ENCODE results near the gene DNAH11.
"Not testable (repeated sequence)": the region's sequence is repeated elsewhere in the genome, so short reads cannot be mapped to it uniquely, and the experiment has no call there.

DNAH11 gene

DNA sequence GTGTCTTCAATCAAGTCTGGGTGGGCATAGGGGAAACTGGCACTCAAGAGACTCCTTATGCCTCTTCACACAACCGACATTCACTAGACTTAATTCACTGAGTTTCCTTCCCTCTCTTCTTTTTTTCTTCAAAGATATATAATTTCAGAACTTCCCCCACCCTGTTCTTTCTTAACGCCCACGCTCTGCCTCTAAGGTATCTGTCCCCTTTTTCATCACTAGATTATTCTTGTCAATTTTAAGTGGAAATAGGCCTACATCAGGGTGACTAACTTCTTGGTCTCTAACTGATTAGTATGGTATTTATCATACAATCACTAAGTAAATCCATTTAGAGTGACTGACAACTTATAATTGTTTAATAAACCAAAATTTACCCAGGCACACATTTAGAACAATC lies 276.2 kb downstream of the DNAH11 start:
- TF ChIP-seq, protein P1, sequence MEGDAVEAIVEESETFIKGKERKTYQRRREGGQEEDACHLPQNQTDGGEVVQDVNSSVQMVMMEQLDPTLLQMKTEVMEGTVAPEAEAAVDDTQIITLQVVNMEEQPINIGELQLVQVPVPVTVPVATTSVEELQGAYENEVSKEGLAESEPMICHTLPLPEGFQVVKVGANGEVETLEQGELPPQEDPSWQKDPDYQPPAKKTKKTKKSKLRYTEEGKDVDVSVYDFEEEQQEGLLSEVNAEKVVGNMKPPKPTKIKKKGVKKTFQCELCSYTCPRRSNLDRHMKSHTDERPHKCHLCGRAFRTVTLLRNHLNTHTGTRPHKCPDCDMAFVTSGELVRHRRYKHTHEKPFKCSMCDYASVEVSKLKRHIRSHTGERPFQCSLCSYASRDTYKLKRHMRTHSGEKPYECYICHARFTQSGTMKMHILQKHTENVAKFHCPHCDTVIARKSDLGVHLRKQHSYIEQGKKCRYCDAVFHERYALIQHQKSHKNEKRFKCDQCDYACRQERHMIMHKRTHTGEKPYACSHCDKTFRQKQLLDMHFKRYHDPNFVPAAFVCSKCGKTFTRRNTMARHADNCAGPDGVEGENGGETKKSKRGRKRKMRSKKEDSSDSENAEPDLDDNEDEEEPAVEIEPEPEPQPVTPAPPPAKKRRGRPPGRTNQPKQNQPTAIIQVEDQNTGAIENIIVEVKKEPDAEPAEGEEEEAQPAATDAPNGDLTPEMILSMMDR (IDR thresholded peaks at IDR 0.05; ENCODE audit: low read depth, low read length), result no peak
- DNase-seq (ENCODE audit: extremely low read depth, low read depth), result no peak

DNA sequence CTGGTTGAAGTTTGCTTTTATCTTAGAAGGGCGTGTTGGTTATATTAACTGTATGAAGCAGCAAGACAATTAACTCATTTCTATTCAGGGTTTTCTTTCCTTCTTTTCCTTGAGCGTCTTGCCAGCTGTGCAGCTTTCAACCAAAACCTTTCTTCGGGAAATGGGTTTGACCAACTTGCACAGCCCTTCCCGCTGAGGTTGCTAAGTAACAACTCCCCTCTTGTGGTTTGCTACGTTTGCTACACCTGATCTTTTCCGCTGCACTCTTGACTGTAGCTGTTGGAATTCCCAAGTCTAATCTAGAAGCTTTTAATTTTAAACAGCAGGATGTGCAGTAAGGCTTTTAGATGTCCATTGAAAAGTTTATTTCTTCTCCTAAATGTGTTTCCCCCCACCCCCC lies 286.0 kb downstream of the DNAH11 start:
- no peak for DNase-seq (ENCODE audit: extremely low read depth, low read depth)
- TF ChIP-seq, protein P1 (IDR thresholded peaks at IDR 0.05; ENCODE audit: low read depth, low read length), result no peak

- TF ChIP-seq, protein P1 (IDR thresholded peaks at IDR 0.05; ENCODE audit: low read depth, low read length), result no peak
- DNase-seq (ENCODE audit: extremely low read depth, low read depth), result no peak
Observed at GRCh38 chr7:21829731-21830130, 286.9 kb downstream of the DNAH11 start.

- TF ChIP-seq, protein P1 (IDR thresholded peaks at IDR 0.05; ENCODE audit: low read depth, low read length), result no peak
- DNase-seq (ENCODE audit: extremely low read depth, low read depth), result no peak
Observed at GRCh38 chr7:21844742-21845141, 301.9 kb downstream of the DNAH11 start.

DNA sequence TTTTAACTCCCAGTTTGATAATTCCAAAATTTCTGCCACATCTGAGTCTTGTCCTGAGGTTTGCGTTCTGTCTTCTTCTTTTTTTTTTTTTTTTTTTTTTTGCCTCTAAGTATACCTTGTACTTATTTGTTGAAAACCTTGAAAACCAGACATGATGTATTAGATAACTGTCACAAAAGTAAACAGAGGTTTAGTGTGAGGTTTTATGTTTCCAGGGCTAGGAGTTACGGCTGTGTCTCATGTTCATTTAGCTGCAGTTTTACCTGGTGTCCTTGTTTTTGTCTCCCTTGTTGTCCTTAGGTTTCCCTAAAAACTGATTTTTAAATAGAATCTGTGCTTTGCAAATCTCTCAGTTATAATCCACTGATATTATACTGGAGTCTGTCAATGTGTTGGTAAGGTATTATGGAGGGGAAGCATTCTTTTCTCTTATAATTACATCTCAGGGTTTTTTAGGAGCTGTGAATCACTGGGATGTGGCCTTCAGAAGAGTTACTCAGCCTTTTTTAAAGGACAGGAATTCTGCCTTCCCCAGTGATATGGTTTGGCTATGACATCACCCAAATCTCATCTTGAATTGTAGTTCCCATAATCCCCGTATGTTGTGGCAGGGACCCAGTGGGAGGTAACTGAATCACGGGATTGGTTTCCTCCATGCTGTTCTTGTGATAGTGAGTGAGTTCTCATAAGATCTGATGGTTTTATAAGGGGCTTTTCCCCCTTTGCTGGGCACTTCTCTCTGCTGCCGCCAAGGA lies 307.9 kb downstream of the DNAH11 start:
- DNase-seq (ENCODE audit: extremely low read depth, low read depth), result no peak
- TF ChIP-seq, protein P1 (IDR thresholded peaks at IDR 0.05; ENCODE audit: low read depth, low read length), result no peak

DNA sequence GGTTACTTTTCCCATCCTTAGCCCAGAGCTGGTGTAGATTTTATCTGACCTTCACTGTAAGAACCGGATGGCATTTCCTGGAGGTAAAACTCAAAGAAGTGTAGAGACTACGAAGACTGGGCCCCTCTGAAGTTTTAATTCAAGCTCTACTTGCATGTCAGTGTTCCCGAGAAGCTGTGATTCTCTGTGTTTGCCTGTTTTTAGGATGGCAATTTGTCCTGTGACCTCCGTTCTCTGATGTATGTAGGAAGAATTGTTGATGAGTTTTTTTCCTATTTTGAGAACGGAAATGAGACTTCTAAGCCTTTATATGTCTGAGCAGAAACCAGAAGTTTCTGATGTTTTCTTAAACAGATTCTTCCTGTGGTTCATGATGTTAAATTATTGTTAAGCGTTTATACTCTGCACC lies 308.7 kb downstream of the DNAH11 start:
- no peak for DNase-seq (ENCODE audit: extremely low read depth, low read depth)
- TF ChIP-seq, protein P1 (IDR thresholded peaks at IDR 0.05; ENCODE audit: low read depth, low read length), result no peak

GRCh38 chr7:21865631-21866204 lies 322.9 kb downstream of the DNAH11 start:
- not testable (repeated sequence) for DNase-seq (ENCODE audit: extremely low read depth, low read depth)

DNA sequence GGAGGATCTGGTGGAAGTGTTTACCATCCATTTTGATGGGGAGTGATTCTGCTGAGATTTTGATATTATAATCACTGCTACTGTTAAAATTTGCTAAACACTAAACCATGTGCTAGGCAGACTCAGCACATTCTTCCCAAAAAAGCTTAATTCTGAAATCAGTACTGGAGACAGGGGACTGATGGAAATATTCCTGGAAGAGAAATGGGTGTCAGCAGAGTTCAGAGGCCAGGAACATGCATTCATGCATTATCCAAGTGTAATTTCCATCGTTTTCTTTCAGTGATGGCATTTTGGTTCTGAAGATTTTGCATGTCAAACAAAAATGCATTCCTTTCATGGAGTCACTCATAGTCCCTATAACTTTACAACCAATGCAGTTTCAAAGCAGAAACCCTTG lies 323.9 kb downstream of the DNAH11 start:
- TF ChIP-seq, protein P1 (IDR thresholded peaks at IDR 0.05; ENCODE audit: low read depth, low read length), result no peak
- no peak for DNase-seq (ENCODE audit: extremely low read depth, low read depth)
